Dermis microvascular lymphatic vessel endothelial cell (primary cell): ENCODE results near the gene KIF19. TPM values are rescaled to one million over a fixed set of nuclear protein-coding genes. Genes with fewer than 3 reads are reported as not detected.
A peak's percentile ranks its signal among the peaks of the same experiment; 100 is the strongest.

Source experiments
- DNase-seq, 2 donors: peaks; one replicate each; pipeline versions ENCODE4 v3.0.0 to v3.0.0-alpha.2; 2010; ENCODE audit warnings: low read depth in 2 of 2
- total RNA-seq: library from RNA; depleted of rRNA; stranded (reverse); fragments of >200 nt; gene quantifications from 2 replicates; pipeline ENCODE4 v1.2.1, GENCODE V29; 2014

The KIF19 gene
- total RNA-seq, 1 donor from 2014 or later, result 1.5 TPM

DNA sequence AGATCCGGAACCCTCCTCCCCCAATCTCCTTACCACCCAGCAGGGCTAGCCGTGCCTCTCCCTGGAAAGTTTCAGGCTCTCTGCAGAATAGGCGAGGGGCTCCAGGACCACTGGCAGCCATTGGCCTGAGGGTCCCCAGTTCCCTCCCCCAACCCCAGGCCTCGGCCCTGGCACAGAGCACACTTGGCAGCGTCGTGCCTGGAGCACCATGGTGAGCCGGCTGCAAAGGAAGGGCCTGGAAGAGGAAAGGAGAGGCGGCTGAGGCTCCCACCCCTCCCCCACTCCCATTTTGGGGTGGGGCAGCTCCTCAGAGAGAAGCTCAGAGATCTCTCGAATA, 36.0 kb downstream of the KIF19 start:
- no peak for DNase-seq

DNA sequence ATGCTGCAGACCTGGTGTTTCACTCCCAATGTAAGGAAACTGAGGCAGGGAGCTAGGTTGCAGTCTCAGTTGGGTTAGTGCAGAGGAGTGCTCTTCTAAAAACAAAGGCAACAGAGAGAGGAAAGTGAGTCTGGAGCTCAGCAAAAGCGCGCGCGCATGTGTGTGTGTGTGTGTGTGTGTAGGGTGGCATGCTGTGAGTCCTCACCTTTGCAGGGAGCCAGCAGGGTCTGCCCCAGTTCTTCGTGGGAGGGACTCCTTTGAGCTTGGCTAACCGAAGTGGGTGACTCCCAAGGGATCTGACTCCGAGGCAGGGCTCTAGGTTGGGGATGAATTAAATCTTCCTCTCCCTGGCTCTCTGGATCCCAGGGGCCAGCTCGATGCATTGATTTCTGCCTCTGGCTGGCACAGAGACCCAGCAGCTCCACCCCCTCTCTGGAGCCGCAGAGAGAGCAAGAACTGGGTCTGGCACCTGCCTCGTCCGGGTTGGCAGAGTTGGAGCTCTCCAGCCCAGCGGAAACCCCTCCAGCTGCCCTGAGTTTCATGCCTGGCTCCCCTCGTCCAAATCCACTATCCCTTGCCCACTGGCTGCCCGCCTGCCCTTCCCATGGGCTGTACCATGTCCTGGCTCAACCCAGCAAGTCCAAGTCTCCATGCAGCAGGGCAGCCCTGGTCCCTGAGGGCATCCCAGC, 36.9 kb downstream of the KIF19 start:
- DNase-seq, result no peak

DNA sequence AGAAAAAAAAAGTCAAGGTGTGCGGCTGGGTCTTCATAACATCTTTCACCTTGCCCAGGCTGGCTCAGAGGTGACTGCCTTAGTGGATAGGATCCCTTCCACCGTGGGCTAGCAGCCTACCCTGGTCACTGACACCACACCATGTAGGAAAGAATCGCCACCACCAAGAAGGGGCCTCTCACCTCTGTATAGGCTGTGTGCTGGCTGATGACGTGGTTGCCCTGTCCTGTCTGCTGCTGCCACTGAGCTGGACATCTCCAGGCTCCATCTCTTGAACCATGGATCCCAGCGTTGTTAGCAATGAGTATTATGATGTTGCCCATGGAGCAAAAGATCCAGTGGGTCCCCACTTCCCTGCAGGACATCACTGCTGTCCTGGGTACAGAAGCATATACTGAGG, 41.2 kb downstream of the KIF19 start, which contains the start of gene GPR142:
Gene GPR142 (plus strand): TSS at position 301 of the 400 bp plus-strand sequence. CDS start 2,035 bp downstream, outside the sequence.
- DNase-seq, result no peak

DNA sequence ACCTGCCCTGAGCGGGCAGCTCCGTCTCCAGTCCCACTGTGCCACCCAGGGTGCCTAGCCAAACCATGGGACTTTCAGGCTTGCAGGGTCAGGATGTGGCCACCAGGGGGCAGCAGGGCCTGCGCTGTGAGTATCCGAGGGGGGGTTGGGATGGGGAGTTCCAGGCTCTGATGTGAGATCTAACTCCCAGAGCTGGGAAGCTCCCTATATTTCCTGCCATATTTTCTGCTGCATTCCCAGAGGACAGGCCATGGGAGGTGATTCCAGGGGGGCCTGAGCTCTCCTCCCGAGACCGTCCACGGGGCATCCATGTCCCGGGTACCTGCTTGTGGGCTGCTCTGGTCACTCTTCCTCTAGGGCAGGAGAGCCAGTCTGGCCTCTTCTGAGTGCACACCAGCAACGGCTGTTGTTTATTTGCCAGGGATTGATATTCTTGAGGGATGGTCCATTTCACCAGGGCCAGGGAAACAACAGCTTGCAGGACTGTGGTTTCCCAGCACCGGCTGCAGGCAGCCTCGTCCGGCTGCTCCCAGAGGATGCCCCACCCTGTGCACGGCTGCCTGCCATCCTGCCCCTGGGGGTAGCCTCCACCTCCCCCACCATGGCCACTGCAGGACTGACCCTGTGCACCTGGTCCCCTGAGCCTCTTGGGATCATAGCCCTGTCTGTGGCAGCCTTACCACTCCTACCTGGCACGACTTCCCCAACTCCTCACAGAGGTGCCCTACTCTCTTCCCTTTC, 42.5 kb downstream of the KIF19 start:
- DNase-seq, result peak; percentile 33 to 65

DNA sequence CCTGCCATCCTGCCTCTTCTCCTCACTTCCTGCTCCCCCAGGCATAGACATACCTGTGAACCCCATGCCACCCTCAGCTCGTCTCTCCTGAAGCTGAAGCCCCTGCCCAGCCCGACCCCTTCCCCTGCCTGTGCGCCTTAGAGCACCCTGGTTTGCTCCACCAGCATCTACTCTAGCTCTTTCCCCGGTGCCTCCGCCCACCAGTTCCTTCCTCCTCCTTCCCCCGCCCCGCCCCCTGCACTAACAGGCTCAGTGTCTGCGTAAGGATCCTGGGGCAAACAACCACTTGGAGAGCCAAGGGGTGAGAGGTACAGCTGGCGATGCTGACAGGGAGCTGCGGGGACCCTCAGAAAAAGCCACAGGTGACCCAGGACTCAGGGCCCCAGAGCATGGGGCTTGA, 43.2 kb downstream of the KIF19 start:
- DNase-seq, result no peak

DNA sequence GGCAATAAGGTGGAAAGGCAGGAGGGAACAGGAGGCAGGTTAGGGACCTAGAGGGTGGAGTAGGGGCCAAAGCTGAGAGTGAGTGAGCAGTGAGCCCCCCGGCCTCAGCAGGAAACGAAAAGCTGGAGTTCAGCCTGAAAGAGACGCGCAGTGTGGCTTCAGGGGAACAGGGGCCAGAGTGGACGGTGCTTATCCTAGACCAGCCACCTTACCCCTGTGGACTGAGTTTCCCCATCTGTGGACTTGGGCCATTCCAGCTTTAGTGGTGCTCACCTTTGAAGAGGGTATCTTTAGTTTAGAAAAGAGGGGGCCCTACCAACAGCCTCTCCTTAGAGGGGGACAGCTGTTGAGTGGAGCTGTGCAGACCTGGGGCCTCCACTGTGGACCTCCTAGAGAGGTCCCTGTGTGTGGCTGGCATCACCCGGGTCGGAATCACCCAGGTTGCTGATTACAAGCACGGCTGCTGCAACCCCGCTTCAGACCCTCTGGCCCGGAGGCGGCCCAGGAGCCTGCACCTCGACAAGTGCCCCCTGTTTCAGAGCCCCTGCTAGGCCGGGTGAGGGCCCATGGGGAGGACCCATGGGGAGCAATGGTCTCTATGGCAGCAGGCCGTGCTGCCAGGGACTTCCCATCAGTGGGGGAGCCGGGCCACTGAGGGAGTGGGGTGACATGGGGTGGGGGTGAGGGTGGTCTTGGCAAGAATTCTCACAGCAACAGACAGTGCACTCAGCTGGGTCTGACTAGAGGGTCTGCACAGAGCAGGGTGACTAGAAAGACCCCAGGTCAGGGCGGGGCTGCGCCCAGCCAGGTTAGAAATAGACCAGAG, 43.9 kb downstream of the KIF19 start:
- no peak for DNase-seq

DNA sequence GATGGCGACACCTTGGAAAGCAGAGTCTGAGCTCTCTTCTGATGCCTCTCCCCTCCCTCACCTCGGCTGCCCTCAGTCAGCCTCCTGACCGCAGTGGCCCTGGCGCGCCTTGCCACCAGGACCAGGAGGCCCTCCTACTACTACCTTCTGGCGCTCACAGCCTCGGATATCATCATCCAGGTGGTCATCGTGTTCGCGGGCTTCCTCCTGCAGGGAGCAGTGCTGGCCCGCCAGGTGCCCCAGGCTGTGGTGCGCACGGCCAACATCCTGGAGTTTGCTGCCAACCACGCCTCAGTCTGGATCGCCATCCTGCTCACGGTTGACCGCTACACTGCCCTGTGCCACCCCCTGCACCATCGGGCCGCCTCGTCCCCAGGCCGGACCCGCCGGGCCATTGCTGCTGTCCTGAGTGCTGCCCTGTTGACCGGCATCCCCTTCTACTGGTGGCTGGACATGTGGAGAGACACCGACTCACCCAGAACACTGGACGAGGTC, 45.7 kb downstream of the KIF19 start:
- DNase-seq, result no peak

DNA sequence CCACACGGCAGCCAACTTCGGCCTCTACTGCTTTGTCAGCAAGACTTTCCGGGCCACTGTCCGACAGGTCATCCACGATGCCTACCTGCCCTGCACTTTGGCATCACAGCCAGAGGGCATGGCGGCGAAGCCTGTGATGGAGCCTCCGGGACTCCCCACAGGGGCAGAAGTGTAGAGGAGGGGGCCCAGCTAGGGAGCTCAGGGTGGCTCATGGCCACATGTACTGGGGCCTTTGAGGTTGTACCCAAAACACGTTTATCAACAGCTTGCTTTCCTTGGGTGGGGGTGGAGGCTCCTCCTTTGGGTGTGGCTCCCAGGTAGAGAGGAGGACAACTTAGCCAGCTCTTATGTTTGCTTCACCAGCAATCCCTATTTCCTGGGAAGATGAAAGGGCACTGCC, 46.4 kb downstream of the KIF19 start:
- no peak for DNase-seq

DNA sequence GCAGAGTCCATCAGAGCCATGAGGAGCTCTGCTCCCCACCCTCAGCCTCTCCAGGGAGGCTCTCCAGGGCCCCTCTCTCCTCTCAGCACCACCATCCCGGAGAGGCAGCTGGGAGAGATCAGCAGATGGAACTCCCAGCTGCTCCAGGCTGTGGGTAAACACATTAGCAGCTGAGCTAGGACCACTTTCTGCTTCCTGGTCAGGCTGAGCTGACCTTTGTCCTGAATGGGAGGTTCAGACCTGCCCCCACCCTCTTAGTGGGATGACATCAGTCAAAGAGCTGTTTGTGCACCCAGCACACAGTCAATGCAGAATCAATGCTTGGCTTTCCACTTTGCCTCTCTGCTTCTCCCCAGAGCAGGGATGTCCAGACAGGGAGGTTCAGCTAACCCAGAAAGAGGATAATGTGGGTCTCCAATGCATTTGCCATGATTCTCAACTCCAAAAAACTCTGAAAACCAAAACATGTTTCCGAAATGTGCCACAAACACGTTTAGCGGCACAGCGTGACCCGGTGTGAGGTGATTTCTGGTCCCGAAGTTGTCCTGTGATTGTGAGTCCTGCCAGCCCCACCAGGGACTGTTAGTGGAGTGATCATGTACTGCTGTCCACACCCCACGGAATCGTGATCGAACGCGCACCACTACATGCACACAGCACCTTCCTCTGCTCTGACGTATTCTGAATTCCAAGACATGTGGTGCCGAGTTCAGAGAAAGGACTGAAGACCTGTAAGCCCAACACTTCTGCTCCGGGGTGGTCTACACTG, 48.0 kb downstream of the KIF19 start:
- no peak for DNase-seq

DNA sequence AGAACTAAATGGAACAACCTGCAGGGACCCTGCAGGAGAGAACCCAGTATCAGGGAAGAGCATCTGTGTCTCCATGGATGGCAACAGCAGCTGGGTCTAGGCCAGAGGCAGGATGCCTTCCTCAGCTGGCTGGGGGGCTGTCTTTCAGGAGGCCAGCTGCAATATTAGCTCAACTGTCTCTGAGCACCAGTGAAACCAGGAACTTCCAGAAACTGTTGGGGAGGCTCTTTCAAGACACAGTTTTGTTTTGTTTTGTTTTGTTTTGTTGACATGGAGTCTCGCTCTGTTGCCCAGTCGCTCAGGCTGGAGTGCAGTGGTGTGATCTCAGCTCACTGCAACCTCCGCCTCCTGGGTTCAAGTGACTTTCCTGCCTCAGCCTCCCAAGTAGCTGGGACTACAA, 48.8 kb downstream of the KIF19 start:
- DNase-seq, result no peak

DNA sequence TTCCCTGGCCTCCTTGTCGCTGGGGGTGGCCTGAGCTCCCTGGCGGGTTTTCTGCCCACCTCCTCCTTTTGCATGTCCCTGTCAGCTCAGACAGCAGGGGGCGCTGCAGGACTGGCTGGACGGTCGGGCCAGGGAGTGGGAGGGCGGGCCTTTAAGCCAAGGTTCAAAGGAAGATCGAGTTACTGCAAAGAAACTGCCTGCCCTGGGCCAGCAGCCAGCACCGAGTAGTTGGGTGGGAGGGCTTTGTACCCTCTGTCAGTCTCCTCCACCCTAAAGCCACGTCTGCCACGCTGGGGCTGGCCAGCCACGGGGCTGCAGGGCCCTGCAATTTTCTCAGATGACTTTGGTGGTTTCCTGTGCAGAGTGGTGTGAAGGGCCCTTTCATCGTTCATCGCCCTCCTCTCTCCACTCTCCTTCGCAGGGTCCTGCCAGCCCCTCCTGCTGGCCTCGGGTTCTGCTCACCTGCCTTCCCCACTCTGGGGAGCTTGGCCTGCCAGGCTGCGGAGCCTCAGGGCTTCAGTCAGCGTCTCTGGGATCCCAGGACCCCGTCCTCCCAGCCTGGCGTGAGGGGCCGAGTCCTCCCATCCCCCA, 53.6 kb downstream of the KIF19 start:
- peak; percentile 36 to 77 for DNase-seq

DNA sequence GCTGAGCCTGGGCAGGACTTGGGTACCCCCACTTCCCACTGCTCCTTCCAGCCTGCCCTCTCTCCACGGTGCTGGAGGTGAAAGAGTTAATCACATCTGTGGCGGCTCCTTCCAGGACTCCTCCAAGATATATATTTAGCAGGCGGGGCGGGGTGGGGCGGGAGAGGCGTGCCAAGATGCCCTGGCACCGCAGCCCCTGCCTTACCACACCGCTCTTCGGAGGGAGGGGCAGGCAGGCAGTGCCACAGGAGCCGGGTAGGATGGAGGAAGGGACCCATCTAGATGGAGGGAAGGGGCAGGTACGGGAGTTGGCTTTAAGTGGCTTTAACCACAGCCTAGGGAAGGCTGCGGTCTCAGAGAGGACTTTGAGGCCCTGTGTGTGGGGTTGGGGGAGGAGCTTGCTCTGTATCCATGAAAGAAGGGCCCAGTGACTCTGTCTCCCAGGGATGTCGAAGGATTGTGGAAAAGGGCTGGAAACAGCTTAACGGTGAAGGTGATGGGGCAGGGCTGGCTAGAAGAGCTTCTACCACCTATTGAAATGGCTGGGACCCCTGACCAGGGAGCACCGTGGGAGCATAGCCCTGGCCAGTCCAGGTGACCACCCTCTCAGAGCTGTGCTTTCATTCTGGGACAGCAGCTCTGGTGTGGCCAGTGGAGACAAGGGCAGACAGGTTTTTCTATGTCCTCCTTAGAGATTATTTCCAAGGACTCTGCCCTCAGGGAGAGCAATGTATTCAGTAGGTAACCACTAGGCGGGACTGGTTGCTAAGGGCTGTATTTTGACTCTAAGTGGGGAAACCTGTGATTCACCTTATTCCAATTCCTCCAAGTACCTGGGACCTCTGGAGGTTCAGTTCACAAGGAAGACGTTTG, 54.3 kb downstream of the KIF19 start:
- DNase-seq, result no peak

DNA sequence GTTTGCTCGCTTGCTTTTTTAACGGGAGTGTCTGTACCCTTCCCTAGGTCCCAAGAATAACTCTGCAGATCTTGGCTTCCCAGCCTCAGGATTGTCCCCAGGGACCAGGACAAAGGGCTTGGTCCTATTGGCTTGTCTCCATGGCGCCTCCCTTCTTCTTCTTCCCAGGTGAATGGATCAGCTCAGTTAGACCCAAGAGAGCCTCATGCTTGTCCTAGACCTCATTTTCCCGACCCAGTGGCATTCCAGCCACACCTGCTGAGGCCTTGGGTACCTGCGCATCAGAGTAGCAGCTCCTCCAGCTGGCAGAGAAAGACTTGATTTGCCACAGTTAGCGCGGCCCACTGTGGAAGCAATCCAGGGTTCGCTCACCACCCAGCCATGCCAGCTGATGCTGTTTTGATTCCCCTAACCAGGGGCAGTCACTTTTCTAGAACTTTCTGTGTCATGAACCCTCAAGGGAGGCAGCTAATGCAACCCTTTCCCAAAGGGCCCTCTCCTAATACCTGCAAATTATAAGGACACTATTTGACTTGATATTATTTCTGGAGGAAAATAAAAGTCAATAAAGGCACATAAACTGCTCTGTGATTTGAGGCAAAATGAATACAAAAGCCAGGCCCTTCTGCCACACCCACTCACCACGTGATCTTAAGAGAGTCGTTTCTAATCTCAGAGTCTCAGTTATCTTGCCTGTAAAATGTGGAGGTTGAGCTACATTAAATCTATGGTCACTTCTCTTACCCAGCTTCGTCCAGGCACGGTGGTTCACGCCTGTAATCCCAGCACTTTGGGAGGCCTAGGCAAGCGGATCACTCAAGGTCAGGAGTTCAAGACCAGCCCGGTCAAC, 55.2 kb downstream of the KIF19 start:
- DNase-seq, result no peak

DNA sequence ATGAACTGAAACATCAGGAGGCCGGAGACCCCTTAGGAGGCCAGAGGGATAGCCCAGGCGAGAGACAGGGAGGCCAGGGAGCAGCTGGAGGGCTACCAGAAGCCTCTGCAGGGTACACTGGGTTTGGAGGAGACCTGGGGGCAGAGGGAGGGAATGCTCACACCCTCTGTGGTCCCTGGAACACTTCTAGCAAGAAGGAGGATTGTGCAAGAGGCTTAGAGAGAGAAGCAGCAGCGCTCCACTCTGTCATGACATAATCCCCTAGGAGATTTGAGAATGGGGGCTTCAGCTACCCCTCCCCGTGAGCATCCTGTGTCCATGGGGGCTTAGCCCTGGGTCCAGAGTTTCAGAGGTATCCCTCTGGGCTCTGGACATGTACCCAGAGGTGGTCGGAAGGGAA, 57.1 kb downstream of the KIF19 start:
- no peak for DNase-seq

DNA sequence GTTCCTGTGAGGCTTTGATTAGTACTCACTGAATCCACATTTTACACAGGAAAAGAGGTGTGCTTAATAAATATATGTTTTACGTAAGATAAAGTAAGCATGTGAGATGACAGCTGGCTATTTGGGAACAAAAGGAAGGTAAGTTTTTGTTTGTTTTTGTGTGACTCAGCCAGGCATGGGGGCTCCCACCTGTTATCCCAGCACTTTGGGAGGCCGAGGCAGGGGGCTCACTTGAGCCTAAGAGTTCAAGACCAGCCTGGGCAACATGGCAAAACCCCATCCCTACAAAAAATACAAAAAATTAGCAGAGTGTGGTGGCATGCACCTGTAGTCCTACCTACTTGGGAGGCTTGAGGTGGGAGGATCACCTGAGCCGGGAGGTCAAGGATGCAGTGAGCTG, 59.2 kb downstream of the KIF19 start:
- no peak for DNase-seq

DNA sequence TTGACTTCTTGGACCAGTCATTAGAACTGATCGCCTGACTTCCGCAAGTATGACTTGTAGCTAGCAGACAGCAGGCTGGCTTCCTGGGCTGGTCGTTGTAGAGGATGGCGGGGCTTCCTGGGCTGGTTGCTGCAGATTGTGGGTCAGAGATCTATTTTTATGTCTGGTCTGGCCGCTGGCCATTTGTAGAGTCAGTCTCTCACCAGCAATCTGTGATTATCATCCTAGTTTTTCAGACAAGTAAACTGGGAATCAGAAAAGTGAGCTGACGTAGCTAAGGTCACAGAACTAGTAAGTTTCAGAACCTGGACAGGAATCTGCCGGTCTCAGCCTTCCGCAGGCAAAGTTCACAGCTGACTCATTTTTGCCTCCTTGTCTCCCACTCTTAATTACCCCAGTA, 60.4 kb downstream of the KIF19 start:
- DNase-seq, result no peak

DNA sequence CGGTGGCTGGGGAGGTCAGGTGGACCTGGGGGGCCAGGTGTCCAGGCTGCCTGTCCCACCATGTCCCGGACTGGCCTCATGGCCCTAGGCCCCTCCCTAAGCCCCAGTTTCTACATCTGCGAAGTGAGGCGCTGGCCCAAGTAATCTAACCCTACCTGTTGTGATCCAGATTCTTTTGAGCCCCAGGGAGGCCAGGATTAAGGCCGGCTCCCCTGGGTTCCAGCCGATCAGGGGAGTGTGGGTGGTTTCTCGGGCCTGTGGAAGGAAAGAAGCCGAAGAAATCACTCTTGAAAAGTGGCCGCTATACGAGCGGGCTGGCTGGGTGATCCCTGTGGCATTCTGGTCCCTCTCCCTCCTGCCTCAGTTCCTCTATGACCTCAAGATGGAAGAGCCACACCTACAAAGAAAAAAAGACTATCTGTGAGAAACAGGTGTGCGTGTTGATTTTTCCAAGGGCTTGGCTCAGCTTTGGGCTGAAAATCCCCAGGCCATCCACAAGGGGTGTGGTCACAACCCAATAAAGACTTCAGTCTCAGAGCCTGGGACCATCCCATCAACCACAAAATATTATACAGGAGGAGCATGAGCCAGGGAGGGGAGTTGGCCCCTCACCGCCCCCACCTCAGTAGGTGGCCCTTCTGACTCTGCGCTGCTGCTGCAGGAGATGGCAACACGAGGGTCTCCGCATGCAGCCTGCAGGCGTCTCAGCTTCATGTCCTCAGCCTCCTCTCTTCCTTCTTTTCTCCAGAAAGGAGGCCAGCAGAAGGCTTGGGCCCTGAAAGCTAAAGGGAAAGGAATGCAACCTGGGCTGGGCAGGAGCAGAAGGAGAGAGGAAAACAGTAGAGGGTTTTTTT, 61.6 kb downstream of the KIF19 start:
- DNase-seq, result no peak

DNA sequence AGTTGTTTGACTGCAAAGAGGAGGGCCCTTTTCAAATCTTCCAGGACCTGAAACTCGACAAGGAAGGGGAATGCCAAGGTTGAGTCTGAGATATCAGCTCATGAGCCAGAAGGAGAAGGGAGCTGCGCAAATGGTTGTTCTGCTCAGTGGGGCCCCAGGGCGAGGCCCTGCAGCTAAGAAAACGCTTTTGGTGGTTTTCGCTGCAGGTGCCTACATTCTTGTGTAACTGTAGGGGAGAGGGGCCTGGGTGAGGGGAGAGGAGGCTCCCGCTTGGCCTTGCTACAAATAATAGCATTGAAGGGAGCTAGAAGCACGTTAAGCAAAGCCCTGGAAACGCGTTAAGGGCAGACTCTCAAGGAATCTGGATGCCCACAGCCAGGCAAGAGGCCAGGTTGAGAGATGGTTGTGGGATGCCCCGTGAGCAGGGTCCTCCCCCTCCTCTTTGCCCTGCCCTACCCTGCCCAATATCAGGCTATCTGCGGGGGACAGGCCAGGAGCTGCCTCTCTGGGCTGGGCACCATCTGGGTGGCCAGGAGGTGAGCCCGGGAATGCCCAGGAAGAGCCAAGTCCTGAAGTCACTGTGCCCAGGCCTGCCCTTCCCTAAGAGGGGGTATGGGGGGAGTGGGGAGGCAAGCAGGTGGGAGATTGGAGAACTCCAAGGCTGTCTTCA, 63.2 kb downstream of the KIF19 start:
- DNase-seq, result no peak
